Prostate gland (tissue), 2 donors: ENCODE data around the gene TBXA2R. TPM values are rescaled to one million over a fixed set of nuclear protein-coding genes. Genes with fewer than 3 reads are reported as not detected.

Experiments
- DNase-seq: peaks from one replicate; pipeline ENCODE4 v3.0.0-alpha.2; 2019; ENCODE audit warnings: low spot score
- H3K27ac ChIP-seq, 2 donors: fragments of 200-600 bp; sonication (generic); 2 replicates each; pipeline ENCODE4 v1.5.1; 2017 to 2019
- H3K27me3 ChIP-seq: fragments of 200-600 bp; sonication (generic); replicated peaks from 2 replicates; pipeline ENCODE4 v1.5.1; 2019; ENCODE audit not compliant: insufficient read depth
- H3K36me3 ChIP-seq, 2 donors: fragments of 200-600 bp; sonication (generic); 1 replicate in 1 of 2; 2 replicates in 1 of 2; pipeline versions ENCODE4 v1.5.1 to v1.8.1; 2017 to 2019
- H3K4me1 ChIP-seq: fragments of 200-600 bp; sonication (generic); replicated peaks from 2 replicates; pipeline ENCODE4 v1.5.1; 2019
- H3K4me3 ChIP-seq, 2 donors: fragments of 200-600 bp; sonication (generic); 2 replicates each; pipeline ENCODE4 v1.5.1; 2017 to 2019
- H3K9me3 ChIP-seq: fragments of 200-600 bp; sonication (generic); 2 replicates; pipeline ENCODE4 v1.5.1; 2017
- POLR2A ChIP-seq: fragments of 450-650 bp; IDR thresholded peaks from one replicate; pipeline ENCODE4 v1.6.1; 2016; ENCODE audit warnings: antibody characterized with exemption, mild to moderate bottlenecking
- POLR2AphosphoS5 ChIP-seq: sonication (generic); formaldehyde crosslinking; IDR thresholded peaks from one replicate; pipeline ENCODE4 v1.6.1; 2017; ENCODE audit warnings: antibody characterized with exemption
- WGBS: methylation state at CpG from one replicate; pipeline ENCODE4 v1.1.5; 2018; 5-methylcytosine and 5-hydroxymethylcytosine counted together
- intact Hi-C: fragments of 100-400 bp; cut with DNase I; formaldehyde crosslinking; loops from one replicate; pipeline ENCODE4 v1.14.2; 2022
- total RNA-seq, 2 donors: library from RNA; depleted of rRNA; stranded (reverse); fragments of >200 nt; gene quantifications; one replicate each; pipeline ENCODE4 v1.1.0, GENCODE V29; 2016
- TF ChIP-seq, protein P1 (sequence below), 4 experiments: fragments of 200-600 bp in 2 of 4; fragments of 450-650 bp in 2 of 4; sonication (generic) in 2 of 4; IDR thresholded peaks; 1 replicate in 3 of 4; 2 replicates in 1 of 4; pipeline ENCODE4 v1.5.1; 2016 to 2019; ENCODE audit warnings: antibody characterized with exemption in 4 of 4, mild to moderate bottlenecking in 2 of 4, moderate library complexity in 2 of 4

TBXA2R gene
- total RNA-seq, 2 donors from 2014 or later, result 1.1 to 4.0 TPM

DNA sequence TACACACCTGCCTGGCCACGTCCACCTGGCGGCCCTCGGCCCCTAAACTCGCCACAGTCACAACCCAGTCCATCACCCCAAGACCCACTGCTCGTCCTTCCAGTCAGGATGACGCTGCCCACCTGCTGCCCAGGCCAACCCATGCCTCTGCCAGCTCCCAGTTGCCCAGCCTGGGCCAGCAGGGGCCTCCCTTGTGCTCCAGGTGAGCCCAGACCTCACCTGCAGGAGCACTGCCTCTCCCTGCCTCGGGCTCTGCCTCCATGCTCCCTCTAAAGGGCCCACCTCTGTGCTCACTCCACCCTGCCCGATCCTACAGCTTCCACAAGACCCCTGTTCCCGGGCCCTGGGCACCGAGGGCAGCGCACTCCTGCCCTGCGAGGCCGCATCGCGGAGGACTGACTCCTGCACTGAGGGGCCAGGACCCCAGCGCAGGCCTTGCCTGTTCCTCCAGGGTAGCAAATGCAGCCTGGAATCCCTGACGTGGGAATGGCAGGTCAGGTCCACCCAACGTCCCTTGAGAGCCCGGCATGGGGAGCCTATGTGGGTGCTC, 27.9 kb upstream of the TBXA2R start:
- 98% methylated on average over 15 of the region's 19 CpGs for WGBS
- Histone ChIP-seq H3K27me3 (no peaks in the 10 kb centered on the region), H3K9me3 (no peaks in the 10 kb centered on the region)

GRCh38 chr19:3633559-3633988, 26.9 kb upstream of the TBXA2R start:
- intact Hi-C loops, result no loop called here
- DNase-seq, result no peak
- Histone ChIP-seq H3K4me3 (no peak overlapping the region), H3K27me3 (no peaks in the 10 kb centered on the region), H3K36me3 (no peaks in the 10 kb centered on the region), H3K9me3 (no peaks in the 10 kb centered on the region), H3K4me1 (no peaks in the 10 kb centered on the region), H3K27ac (no peak overlapping the region)
- TF ChIP-seq, protein P1, sequence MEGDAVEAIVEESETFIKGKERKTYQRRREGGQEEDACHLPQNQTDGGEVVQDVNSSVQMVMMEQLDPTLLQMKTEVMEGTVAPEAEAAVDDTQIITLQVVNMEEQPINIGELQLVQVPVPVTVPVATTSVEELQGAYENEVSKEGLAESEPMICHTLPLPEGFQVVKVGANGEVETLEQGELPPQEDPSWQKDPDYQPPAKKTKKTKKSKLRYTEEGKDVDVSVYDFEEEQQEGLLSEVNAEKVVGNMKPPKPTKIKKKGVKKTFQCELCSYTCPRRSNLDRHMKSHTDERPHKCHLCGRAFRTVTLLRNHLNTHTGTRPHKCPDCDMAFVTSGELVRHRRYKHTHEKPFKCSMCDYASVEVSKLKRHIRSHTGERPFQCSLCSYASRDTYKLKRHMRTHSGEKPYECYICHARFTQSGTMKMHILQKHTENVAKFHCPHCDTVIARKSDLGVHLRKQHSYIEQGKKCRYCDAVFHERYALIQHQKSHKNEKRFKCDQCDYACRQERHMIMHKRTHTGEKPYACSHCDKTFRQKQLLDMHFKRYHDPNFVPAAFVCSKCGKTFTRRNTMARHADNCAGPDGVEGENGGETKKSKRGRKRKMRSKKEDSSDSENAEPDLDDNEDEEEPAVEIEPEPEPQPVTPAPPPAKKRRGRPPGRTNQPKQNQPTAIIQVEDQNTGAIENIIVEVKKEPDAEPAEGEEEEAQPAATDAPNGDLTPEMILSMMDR (IDR thresholded peaks at IDR 0.05), result no peak
- TF ChIP-seq POLR2A, result no peak
- TF ChIP-seq POLR2AphosphoS5, result no peak
- 90% methylated on average over 22 of the region's 22 CpGs for WGBS

More for the DNA sequence above, 27.9 kb upstream of the TBXA2R start:
- Histone ChIP-seq H3K4me1 (no peaks in the 10 kb centered on the region), H3K4me3 (no peak overlapping the region), H3K36me3 (peaks cover 0 to 7% of the 10 kb centered on the region in 2 donors), H3K27ac (no peak overlapping the region)
- intact Hi-C loops, result no loop called here
- DNase-seq, result no peak
- TF ChIP-seq, protein P1 (IDR thresholded peaks at IDR 0.05), result no peak
- TF ChIP-seq POLR2A, result no peak
- no peak for TF ChIP-seq POLR2AphosphoS5

DNA sequence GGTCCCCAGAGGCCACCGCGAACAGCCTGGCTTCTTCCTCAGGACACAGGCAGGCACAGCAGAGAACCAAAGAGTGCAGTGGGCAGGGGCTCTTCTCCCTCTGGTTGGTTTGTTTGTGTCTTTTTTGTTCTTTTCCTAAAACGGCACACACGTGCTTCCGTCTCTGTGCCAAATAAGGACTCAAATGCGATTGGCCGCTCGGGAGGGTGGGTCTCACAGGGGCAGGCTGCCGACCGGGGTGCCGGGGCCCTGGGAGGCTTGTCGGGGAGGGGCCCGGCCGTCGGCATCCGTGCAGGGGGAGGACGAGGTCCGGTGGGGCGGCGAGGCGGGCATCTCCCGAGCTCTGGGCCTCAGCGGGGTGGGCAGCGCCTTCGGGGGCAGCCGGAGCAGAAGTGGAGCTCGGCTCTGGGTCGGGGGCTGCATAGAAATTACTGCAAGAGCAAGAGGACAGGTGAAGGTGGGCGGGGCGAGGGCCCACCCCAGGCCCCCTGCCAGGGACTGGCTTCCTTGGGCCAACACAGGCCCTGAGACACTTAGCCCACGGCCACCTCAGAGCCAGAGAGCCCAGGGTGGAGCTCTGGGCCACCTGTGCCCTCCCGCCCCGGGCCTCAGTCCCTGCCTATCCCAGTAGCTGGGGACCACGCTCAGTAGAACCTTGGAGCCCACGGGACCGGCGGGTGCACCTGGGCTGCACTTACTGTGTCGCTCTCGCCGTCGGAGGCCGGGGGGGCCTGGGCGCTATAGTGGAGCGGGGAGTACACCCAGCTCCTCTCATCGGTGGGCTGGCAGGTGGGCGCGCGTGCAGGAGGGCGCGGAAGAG, 26.3 kb upstream of the TBXA2R start:
- Histone ChIP-seq H3K4me3 (no peak overlapping the region), H3K27ac (no peak overlapping the region), H3K4me1 (no peaks in the 10 kb centered on the region), H3K9me3 (no peaks in the 10 kb centered on the region), H3K36me3 (no peaks in the 10 kb centered on the region), H3K27me3 (no peaks in the 10 kb centered on the region)
- TF ChIP-seq, protein P1 (IDR thresholded peaks at IDR 0.05), result no peak
- TF ChIP-seq POLR2A (no peak), POLR2AphosphoS5 (no peak)
- no peak for DNase-seq
- 76% methylated on average over 49 of the region's 50 CpGs for WGBS
- intact Hi-C loops, result no loop called here

GRCh38 chr19:3632098-3632497, 25.4 kb upstream of the TBXA2R start:
- intact Hi-C loops, result no loop called here
- Histone ChIP-seq H3K36me3 (no peaks in the 10 kb centered on the region), H3K4me3 (no peak overlapping the region), H3K27me3 (no peaks in the 10 kb centered on the region), H3K4me1 (no peaks in the 10 kb centered on the region), H3K9me3 (no peaks in the 10 kb centered on the region), H3K27ac (no peak overlapping the region)
- no peak for DNase-seq
- WGBS, result 82% methylated on average over 16 of the region's 16 CpGs
- TF ChIP-seq POLR2A (no peak), POLR2AphosphoS5 (no peak)
- TF ChIP-seq, protein P1 (IDR thresholded peaks at IDR 0.05), result no peak
